Islet precursor cell (in vitro differentiated cells): ENCODE measurements around the gene ATF7.
"Not testable (repeated sequence)": the region's sequence is repeated elsewhere in the genome, so short reads cannot be mapped to it uniquely, and the experiment has no call there.

ENCODE experiments used
- DNase-seq: peaks from one replicate; pipeline ENCODE4 v3.0.0-alpha.2; 2018

The ATF7 gene

GRCh38 chr12:53625373-53625945, 723 bp downstream of the ATF7 start:
- DNase-seq = no peak

DNA sequence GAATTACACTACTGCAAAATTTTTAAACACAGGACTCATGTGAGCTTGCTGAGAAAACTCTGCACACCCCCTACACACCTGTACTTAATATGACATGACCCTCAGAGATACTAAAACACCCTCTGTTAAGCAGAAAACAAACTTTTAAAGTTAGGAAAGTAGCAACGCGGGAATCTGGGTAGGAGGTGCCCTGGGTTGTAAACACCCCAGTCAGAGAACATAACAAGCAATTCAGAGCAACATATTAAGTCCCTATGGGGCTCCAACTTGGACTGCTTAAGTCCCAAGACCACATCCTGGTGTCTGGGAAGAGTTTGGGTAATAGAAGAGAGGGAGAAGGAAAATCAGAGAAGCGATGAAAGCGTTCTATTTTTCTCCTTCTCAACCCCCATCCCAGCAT, 1.2 kb downstream of the ATF7 start:
- no peak for DNase-seq

GRCh38 chr12:53624458-53624857, 1.7 kb downstream of the ATF7 start:
- no peak for DNase-seq

- no peak for DNase-seq
These were observed 2.4 kb downstream of the ATF7 start for GRCh38 chr12:53623548-53624385.

GRCh38 chr12:53622724-53623123, 3.5 kb downstream of the ATF7 start:
- no peak for DNase-seq

DNA sequence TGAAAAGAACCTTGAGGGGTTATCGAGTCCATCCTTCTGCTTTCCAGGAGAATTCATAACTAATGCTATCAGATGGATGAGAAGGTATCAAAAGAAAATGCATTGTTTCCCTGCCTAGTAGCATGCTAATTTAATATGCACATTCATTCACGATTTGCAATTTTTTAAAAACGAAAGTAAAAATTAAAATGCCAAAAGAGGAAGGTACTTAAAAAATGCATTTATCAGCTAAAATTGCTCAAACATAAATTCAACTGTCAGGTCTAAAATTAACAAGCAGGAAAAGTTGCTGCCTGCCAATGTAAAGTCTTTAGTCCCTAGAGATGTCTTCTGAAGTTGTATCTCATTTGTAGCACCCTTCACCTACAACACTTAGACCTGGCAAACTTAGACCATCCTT, 7.9 kb downstream of the ATF7 start:
- DNase-seq = no peak

DNA sequence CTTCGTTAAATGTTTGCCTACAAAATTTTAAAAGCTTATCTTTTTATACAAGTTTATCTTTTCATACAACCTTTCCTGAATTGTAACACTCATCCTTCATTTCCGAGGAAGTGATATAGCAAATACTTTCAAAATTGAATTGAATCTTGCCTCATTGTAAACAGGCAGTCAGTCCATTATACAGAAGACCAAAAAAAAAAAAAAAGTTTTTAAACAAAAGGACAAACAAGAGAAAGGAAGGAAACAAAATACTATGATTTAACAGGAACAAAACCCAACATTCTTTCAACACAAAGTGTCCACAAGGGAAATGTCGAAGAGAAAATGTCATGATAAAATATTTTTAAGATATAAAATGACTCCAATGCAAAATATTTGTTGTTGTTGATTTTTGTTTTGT, 8.5 kb downstream of the ATF7 start:
- DNase-seq = no peak

- DNase-seq = no peak
These were observed 9.2 kb downstream of the ATF7 start for GRCh38 chr12:53616950-53617349.

DNA sequence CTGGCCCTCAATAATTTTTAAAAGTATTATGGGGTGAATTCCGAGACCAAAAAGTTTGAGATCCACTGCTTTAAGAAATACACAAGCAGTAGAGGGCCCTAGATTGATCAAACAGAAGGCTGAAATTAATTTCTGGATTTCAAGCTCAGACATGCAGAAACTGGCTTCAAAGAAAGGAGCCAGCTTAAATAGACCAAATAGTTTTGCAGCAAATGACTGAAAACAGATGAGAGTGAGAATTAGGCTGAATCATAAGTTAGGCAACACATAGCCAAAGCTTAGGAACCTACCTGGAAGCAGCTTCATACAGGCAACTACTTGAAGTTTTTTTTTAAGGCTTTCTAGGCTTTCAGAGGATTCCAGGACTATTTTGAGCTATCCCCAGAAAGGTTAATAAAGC, 12.4 kb downstream of the ATF7 start:
- no peak for DNase-seq

GRCh38 chr12:53612978-53613377, 13.2 kb downstream of the ATF7 start:
- DNase-seq = no peak

DNA sequence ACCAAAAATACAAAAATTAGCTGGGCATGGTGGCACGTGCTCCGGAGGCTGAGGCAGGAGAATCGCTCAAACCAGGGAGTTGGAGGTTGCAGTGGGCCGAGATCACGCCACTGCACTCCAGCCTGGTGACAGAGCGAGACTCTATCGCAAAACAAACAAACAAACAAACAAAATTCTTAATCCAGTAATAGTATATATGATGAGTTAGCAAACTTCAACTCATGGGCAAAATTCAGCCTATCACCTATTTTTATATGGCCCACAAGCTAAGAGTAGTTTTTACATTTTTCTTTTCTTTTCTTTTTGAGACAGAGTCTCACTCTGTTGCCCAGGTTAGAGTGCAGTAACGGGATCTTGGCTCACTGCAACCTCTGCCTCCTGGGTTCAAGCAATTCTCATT, 14.9 kb downstream of the ATF7 start:
- no peak for DNase-seq

GRCh38 chr12:53606688-53607087, 19.5 kb downstream of the ATF7 start:
- DNase-seq = not testable (repeated sequence)

DNA sequence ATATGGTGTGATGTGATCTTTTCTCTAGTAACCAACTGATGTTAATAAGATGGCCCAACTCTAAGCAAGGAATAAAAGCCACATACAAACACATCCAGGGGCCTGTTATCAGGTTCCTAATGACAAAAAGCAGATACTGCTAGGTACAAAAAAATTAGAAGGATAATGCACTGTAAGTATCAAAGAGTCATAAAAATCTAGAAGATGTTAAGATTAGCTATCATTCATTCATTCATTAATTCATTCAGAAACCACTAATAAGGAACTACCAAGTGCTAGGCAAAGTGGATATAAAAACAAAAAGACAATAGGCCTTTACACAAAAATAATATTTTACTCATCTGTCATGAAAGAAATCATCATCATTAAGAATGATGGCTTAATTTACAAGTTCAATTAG, 21.6 kb downstream of the ATF7 start:
- DNase-seq = no peak

DNA sequence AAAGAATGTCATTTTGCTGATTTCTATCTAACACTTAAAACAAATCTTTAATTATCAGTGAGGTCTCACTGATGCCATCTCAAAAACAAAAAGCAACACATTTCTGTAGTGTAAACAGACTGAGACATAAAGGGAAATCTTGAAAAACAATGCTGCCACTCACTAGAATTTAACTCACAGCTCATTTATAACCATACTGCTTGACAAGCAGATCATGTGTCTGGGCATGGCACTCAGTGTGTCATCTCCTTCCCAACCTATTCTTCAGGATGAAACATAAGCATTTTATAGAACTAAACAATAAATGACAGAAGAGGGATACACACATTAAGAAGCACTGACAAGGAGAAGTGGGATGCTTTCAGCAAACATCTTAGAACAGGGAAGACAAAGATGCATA, 22.4 kb downstream of the ATF7 start:
- DNase-seq = no peak

- DNase-seq = no peak
These were observed 23.0 kb downstream of the ATF7 start for GRCh38 chr12:53603196-53603595.

GRCh38 chr12:53602176-53602864, 23.9 kb downstream of the ATF7 start:
- no peak for DNase-seq

DNA sequence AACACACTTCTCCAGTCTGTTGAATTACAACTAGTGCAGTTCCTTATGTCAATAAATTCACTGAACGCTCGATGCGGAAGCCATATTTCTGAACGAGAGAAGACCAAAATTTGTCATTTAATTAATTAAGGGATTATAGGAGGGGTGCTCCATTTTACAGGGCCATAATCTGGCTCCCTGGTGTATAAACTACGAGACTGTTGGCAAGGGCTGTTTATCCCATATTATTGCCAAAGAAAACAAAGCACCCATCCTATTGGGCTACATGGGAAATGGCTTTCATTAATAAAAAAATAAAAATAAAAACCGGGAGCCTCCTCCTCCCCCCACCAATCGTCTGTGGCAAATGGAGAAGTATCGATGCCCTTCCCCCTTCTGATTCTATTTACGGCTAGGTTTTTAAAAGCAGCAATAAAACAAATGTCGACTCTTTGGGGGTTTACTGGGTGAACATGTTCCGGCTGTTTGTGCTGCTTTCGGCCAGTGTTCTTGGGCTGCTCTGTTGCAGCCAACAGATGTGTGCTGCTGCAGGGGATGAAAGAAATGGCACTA, 24.8 kb downstream of the ATF7 start:
- DNase-seq = no peak

DNA sequence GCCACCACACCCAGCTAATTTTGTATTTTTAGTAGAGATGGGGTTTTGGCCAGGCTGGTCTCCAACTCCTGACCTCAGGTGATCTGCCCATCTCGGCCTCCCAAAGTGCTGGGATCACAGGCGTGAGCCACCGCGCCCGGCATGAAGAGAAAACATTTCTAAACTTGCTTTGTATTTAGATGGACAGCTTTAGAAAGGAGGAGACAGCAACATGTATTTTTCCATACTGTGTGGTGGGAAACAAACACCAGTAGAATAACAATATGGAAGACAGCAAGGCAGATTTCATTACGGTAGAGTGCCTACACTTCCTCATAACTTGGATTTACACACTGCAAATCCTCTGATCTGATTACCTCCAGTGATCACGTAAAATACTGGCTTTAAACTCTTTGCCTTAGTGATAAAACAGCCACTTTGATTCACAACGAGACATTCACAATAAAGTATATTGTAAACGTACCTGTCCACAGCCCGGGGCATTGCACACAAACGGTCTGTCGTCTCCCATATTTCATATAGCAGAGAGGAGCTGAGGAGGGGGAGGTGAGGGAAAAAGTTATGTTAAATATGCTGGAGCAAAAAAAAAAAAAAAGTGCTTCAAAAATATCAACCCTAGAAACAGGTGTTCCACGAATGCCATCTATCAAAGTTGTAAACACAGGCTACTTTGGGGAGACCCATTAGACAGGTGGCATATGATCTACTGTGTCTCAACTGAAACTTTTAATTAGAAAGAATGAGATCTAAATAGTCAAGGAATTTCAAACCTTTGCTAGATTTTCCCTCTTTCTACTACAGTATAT, 25.5 kb downstream of the ATF7 start:
- no peak for DNase-seq

DNA sequence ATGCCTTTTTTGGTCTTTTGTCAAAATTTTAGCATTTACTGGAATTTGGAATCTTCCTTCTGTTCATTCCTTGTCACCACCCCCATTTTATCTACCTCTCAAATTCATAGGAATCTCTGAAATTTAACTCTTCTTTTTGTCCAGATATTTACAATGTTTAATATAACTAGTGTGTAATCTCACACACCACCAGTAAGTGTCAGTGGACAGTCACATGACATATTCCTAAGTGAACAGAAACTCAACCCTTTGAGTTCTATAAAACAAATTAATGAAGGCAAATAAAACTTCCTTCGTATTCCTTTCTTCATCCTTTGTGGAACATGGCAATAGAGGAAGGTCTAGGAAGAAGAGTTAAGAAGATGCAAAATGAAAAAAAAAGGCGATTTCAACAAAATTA, 26.6 kb downstream of the ATF7 start:
- DNase-seq = no peak

- DNase-seq = not testable (repeated sequence)
These were observed 27.2 kb downstream of the ATF7 start for GRCh38 chr12:53598971-53599370.

DNA sequence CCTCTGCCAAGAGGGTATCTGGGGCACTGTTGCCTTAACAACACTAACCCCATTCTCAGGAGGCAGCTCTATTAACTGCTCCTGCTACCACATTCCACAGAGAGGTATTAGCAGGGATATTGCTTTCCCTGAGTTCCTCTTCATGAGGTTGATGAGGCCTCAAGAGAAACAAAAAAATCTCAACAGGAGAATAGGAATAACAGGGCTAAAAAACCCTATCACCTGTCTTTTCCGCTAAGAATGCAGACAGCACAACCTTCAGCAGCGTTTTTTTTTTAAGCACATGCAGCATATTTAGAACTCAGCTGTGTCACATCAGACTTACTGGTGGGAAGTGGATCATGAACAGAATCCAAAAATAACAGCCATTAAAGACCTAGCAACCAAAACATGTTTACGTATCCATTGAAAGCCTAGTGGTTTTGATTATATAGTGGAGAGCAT, 29.2 kb downstream of the ATF7 start:
- no peak for DNase-seq

DNA sequence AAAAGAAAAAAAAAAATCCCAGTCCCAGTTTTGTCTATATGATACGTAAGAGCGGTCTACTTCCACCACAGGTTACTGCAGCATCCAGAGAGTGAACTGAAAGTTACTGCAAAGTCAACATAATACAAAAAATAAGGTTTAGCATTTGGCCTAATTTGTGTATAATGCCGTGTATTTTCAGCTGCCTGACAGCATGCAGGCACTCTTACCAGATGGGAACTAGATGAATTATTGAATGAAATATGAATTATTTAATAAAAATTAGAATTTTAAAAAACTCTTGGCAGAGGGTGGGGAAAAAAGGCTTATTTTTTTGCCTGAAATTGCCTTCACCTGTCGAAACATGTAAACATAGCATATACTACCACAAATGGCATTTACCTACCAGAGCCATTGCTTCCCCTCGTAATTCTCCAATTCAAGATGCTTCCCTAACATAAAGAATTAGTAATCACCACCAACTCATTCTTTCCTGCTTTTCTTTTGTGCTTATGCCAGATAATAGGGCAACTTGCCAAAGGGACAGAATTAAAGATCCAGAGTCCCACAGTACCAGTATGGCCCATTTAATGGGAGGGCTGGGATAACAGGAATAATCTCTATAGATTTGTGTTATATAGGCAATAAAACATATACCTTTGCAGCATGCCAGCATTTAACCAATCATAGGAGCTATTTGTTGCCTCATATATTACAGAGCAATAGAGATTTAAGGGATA, 31.1 kb downstream of the ATF7 start:
- DNase-seq = no peak
